Peyer's patch (tissue), 4 donors: ENCODE measurements around the gene FBXO47.

Source experiments
- POLR2A ChIP-seq, 2 donors: fragments of 450-650 bp; IDR thresholded peaks; one replicate each; pipeline ENCODE4 v1.5.1; 2017; ENCODE audit warnings: antibody characterized with exemption in 2 of 2, mild to moderate bottlenecking in 2 of 2, moderate library complexity in 2 of 2
- TF ChIP-seq, protein P1 (sequence below), 6 experiments: fragments of 450-650 bp in 4 of 6; fragments of 200-600 bp in 2 of 6; sonication (generic) in 1 of 6; IDR thresholded peaks; one replicate each; pipeline ENCODE4 v1.5.1; 2017 to 2019; ENCODE audit warnings: antibody characterized with exemption in 6 of 6, mild to moderate bottlenecking in 3 of 6, moderate library complexity in 1 of 6

DNA sequence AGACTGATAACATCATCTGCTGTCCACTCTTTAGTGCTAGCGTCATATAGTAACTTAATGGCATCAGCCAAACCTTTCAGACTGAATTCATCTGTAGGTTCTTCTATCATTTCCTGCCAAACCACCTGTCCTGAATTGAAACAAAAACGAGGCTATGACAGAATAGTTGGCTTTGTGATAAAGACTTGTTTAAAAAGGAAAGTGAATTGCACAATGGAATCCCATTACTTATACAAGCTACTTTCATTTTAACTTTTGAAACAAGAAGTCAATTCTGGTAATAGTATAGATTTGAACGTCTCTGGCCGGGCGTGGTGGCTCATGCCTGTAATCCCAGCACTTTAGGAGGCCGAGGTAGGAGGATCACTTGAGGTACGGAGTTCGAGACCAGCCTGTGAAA lies 23.6 kb downstream of the FBXO47 start:
- TF ChIP-seq POLR2A (IDR thresholded peaks at IDR 0.05): no peak
- TF ChIP-seq, protein P1, sequence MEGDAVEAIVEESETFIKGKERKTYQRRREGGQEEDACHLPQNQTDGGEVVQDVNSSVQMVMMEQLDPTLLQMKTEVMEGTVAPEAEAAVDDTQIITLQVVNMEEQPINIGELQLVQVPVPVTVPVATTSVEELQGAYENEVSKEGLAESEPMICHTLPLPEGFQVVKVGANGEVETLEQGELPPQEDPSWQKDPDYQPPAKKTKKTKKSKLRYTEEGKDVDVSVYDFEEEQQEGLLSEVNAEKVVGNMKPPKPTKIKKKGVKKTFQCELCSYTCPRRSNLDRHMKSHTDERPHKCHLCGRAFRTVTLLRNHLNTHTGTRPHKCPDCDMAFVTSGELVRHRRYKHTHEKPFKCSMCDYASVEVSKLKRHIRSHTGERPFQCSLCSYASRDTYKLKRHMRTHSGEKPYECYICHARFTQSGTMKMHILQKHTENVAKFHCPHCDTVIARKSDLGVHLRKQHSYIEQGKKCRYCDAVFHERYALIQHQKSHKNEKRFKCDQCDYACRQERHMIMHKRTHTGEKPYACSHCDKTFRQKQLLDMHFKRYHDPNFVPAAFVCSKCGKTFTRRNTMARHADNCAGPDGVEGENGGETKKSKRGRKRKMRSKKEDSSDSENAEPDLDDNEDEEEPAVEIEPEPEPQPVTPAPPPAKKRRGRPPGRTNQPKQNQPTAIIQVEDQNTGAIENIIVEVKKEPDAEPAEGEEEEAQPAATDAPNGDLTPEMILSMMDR (IDR thresholded peaks at IDR 0.05): no peak
